DOHH2 (cell line): ENCODE measurements around the gene RAD51B.

Experiments
- H3F3A ChIP-seq: fragments of 200-600 bp; sonication (generic), shearing (Covaris generic); 2 replicates; pipeline ENCODE4 v1.6.0; 2016; ENCODE audit warnings: antibody characterized with exemption, mild to moderate bottlenecking; ENCODE audit not compliant: control insufficient read depth, insufficient read depth
- H3K27ac ChIP-seq: fragments of 200-600 bp; sonication (generic); 2 replicates; pipeline ENCODE4 v1.5.1; 2014; ENCODE audit warnings: low read depth, mild to moderate bottlenecking, low read length, moderate library complexity
- H3K27me3 ChIP-seq: fragments of 200-600 bp; sonication (generic); 2 replicates; pipeline ENCODE4 v1.6.1; 2014; ENCODE audit warnings: mild to moderate bottlenecking, low read length, mixed read lengths; ENCODE audit not compliant: control insufficient read depth
- H3K36me3 ChIP-seq: fragments of 200-600 bp; sonication (generic); 2 replicates; pipeline ENCODE4 v1.6.1; 2014; ENCODE audit warnings: mild to moderate bottlenecking, low read length, moderate library complexity, mixed read lengths; ENCODE audit not compliant: control insufficient read depth
- H3K4me1 ChIP-seq: fragments of 200-600 bp; sonication (generic); 2 replicates; pipeline ENCODE4 v1.6.1; 2014; ENCODE audit warnings: mild to moderate bottlenecking, low read length, mixed read lengths; ENCODE audit not compliant: control insufficient read depth
- H3K4me2 ChIP-seq: fragments of 200-600 bp; sonication (generic); 2 replicates; pipeline ENCODE4 v1.6.0; 2014; ENCODE audit warnings: mild to moderate bottlenecking, low read length, moderate library complexity
- H3K4me3 ChIP-seq: fragments of 200-600 bp; sonication (generic); 2 replicates; pipeline ENCODE4 v1.5.1; 2014; ENCODE audit warnings: mild to moderate bottlenecking, low read length, mixed read lengths
- H3K79me2 ChIP-seq: fragments of 200-600 bp; sonication (generic); 2 replicates; pipeline ENCODE4 v1.6.1; 2014; ENCODE audit warnings: mild to moderate bottlenecking, low read length, mixed read lengths; ENCODE audit not compliant: control insufficient read depth
- H3K9me2 ChIP-seq: fragments of 200-600 bp; sonication (generic); replicated peaks from 2 replicates; pipeline ENCODE4 v1.6.1; 2014; ENCODE audit warnings: mild to moderate bottlenecking, low read length, mixed read lengths; ENCODE audit not compliant: control insufficient read depth
- H3K9me3 ChIP-seq: fragments of 200-600 bp; sonication (generic); 2 replicates; pipeline ENCODE4 v1.6.1; 2014; ENCODE audit warnings: antibody characterized with exemption, low read length, mixed read lengths; ENCODE audit not compliant: control insufficient read depth, insufficient read depth
- H4K20me1 ChIP-seq: fragments of 200-600 bp; sonication (generic); 2 replicates; pipeline ENCODE4 v1.6.0; 2014; ENCODE audit warnings: low read depth, mild to moderate bottlenecking, antibody characterized with exemption, low read length, moderate library complexity; ENCODE audit not compliant: control insufficient read depth, insufficient read depth
- EZH2phosphoT487 ChIP-seq: fragments of 200-600 bp; sonication (generic); IDR thresholded peaks from 2 replicates; pipeline ENCODE4 v1.6.1; 2017; ENCODE audit warnings: borderline replicate concordance, mild to moderate bottlenecking, antibody characterized with exemption, low read length, moderate library complexity, mixed read lengths
- TF ChIP-seq, protein P1 (sequence below): fragments of 200-600 bp; sonication (generic); IDR thresholded peaks from one replicate; pipeline ENCODE4 v1.5.1; 2014; ENCODE audit warnings: antibody characterized with exemption, mild to moderate bottlenecking, low read depth, low read length; ENCODE audit not compliant: poor library complexity, severe bottlenecking

The RAD51B gene

DNA sequence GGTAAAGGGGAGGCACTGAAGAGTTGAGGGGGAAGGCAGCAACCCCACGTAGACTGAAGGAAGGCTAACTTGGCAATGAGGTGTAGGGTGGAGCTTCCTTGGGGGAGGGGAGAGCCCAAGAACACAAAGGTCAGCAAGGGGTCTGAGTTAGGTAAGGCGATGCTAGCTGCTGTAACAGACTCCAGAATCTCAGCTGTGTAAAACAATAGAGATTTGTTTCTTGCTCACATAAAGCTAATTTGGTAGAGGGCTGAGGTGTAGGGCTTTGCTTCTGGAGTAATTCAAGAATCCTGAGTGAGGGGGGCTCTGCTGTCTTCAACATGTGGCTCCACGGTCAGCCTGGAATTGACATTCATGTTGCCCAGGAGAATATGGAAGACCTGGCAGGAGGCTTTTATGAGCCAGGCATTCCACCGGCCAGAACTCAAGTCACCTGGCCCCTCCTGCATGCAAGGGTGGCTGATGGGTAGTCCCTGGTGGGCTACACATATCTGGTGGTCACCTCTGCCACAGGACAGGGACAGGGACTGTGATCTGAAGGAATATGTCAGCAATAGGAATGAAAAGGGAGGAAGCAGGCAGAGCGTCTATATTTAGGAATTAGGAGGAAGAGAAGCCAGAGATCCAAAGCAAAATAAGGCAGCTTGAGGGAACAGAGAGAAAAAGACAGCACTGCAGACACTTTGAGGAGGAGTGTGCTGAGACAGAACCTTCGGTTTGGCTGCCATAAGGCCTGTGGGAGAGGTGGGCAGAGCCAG lies 819.6 kb downstream of the RAD51B start:
- H3K9me2 ChIP-seq = no peaks in the 10 kb centered on the region
- no peaks in the 10 kb centered on the region for H3K4me1 ChIP-seq
- H3K36me3 ChIP-seq = no peaks in the 10 kb centered on the region
- no peaks in the 10 kb centered on the region for H3F3A ChIP-seq
- no peak for TF ChIP-seq EZH2phosphoT487
- TF ChIP-seq, protein P1, sequence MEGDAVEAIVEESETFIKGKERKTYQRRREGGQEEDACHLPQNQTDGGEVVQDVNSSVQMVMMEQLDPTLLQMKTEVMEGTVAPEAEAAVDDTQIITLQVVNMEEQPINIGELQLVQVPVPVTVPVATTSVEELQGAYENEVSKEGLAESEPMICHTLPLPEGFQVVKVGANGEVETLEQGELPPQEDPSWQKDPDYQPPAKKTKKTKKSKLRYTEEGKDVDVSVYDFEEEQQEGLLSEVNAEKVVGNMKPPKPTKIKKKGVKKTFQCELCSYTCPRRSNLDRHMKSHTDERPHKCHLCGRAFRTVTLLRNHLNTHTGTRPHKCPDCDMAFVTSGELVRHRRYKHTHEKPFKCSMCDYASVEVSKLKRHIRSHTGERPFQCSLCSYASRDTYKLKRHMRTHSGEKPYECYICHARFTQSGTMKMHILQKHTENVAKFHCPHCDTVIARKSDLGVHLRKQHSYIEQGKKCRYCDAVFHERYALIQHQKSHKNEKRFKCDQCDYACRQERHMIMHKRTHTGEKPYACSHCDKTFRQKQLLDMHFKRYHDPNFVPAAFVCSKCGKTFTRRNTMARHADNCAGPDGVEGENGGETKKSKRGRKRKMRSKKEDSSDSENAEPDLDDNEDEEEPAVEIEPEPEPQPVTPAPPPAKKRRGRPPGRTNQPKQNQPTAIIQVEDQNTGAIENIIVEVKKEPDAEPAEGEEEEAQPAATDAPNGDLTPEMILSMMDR = no peak
- H3K4me2 ChIP-seq = no peak overlapping the region
- H3K27ac ChIP-seq = no peak overlapping the region
- H3K27me3 ChIP-seq = no peaks in the 10 kb centered on the region
- no peaks in the 10 kb centered on the region for H4K20me1 ChIP-seq
- no peaks in the 10 kb centered on the region for H3K79me2 ChIP-seq
- peaks cover 11% of the 10 kb centered on the region; the same call in 1 of the 2 replicates for H3K9me3 ChIP-seq
- no peak overlapping the region for H3K4me3 ChIP-seq

DNA sequence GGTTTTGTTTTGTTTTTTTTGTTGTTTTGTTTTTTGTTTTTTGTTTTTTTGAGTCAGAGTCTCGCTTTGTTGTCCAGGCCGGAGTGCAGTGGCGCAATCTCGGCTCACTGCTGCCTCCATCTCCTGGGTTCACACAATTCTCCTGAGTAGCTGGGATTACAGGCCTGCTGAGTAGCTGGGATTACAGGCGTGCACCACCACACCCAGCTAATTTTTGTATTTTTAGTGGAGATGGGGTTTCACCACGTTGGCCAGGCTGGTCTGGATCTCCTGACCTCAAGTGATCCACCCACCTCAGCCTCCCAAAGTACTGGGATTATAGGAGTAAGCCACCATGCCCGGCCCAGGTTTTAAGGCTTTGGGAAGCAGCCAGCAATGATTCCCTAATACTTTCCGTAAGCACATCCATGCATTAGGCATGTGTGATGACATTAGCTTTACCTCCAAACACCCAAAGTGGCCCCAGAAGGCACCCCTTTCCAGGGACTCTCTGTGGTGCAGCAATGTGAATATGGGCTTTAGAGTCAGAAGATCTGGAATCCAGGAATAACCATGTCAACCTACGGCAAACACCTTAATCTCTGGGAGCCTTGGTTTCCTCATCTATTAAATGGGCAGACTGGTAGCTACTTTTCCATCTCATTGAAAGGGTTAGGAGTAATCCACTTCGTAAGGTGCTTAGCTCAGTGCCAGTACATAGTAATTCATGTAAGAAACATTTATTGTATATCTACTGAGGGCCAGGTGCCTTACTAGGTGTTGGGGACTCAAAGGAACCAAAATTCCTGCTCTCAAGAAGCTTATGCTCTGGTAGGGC lies 820.4 kb downstream of the RAD51B start:
- no peaks in the 10 kb centered on the region for H3K4me1 ChIP-seq
- H4K20me1 ChIP-seq = no peaks in the 10 kb centered on the region
- no peaks in the 10 kb centered on the region for H3K27me3 ChIP-seq
- H3K36me3 ChIP-seq = no peaks in the 10 kb centered on the region
- no peaks in the 10 kb centered on the region for H3F3A ChIP-seq
- TF ChIP-seq EZH2phosphoT487 = no peak
- TF ChIP-seq, protein P1 = no peak
- no peaks in the 10 kb centered on the region for H3K79me2 ChIP-seq
- no peak overlapping the region for H3K4me2 ChIP-seq
- peaks cover 11% of the 10 kb centered on the region; the same call in 1 of the 2 replicates for H3K9me3 ChIP-seq
- no peaks in the 10 kb centered on the region for H3K9me2 ChIP-seq
- no peak overlapping the region for H3K4me3 ChIP-seq
- H3K27ac ChIP-seq = no peak overlapping the region

DNA sequence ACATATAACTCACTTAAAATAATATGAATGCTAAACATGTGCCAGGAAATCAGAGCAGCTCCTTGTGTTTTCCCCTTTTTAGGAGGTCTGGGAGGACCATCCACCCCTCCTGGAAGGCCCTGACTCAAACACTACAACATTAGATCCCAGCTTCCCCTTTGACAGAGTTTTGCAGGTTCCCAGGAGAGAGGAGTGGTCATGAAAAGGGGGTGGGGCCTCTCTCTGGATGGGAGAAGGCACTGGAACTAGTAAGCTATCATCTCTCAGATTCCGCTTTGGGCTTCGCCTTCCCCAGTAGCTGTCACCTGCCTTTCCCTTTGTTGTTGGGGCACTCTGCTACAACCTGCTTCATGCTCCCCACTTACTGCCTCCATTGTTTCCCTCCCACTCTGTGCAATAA lies 824.1 kb downstream of the RAD51B start:
- no peaks in the 10 kb centered on the region for H3K9me2 ChIP-seq
- no peak overlapping the region for H3K27ac ChIP-seq
- TF ChIP-seq, protein P1 = no peak
- TF ChIP-seq EZH2phosphoT487 = no peak
- no peaks in the 10 kb centered on the region for H3K4me1 ChIP-seq
- no peak overlapping the region for H3K4me3 ChIP-seq
- H3K27me3 ChIP-seq = no peaks in the 10 kb centered on the region
- H4K20me1 ChIP-seq = no peaks in the 10 kb centered on the region
- no peaks in the 10 kb centered on the region for H3K79me2 ChIP-seq
- H3K4me2 ChIP-seq = no peak overlapping the region
- H3F3A ChIP-seq = no peaks in the 10 kb centered on the region
- H3K9me3 ChIP-seq = peaks cover 11% of the 10 kb centered on the region; the same call in 1 of the 2 replicates
- H3K36me3 ChIP-seq = no peaks in the 10 kb centered on the region
